Measurements from ENCODE around the gene EIF4E1B.

GRCh38 chr5:176671399-176671798, 40.9 kb downstream of the EIF4E1B start:
- no peak for TF ChIP-seq CTCF (IDR thresholded peaks at IDR 0.05)
- no peak for TF ChIP-seq POLR2A (IDR thresholded peaks at IDR 0.05)
- no peak for TF ChIP-seq POLR2AphosphoS5 (IDR thresholded peaks at IDR 0.05)
